A549 (cell line): ENCODE results near the gene ZNF514.

ENCODE experiments used
- RNF2 ChIP-seq: fragments of 200-600 bp; sonication (generic); IDR thresholded peaks from 2 replicates; pipeline ENCODE4 v1.6.1; 2016; ENCODE audit warnings: low read depth, mild to moderate bottlenecking, antibody characterized with exemption, moderate library complexity, borderline replicate concordance
- TF ChIP-seq, protein P1 (sequence below): IDR thresholded peaks from 2 replicates; pipeline ENCODE4 v1.6.1; 2012

DNA sequence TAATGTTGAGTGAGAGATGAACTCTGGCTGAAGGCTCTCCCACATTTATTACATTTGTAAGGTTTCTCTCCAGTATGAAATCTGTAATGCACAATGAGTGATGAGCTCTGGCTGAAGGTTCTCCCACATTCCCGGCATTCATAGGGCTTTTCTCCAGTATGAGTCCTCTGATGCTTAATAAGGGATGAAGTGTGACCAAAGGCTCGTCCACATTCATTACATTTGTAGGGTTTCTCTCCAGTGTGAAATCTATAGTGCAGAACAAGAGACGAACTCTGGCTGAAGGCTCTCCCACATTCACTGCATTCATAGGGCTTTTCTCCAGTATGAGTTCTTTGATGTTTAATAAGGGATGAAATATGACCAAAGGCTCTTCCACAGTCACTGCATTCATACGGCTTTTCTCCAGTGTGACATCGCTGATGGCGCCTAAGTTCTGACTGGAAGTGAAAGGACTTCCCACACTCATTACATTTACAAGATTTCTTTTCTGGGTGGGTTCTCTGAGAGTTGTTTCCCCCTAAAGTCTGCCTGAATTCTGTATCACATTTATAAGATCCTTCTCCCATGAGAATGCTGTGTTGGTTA is 10.2 kb downstream of the ZNF514 start:
- TF ChIP-seq, protein P1, sequence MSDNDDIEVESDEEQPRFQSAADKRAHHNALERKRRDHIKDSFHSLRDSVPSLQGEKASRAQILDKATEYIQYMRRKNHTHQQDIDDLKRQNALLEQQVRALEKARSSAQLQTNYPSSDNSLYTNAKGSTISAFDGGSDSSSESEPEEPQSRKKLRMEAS: no peak
- TF ChIP-seq RNF2: no peak
